Natural killer cell treated with Interleukin-12 subunit alpha and Interleukin-12 subunit beta and Interleukin-15 and Interleukin-18, amount 100 ng/mL, for 72 hours (primary cell): ENCODE measurements around the gene FBXW8. TPM values are rescaled to one million over a fixed set of nuclear protein-coding genes. Genes with fewer than 3 reads are reported as not detected.

Experiments
- ATAC-seq, 2 donors: fragments of 150-1000 bp; cut with Tn5 transposase in 1 of 2; sonication (Bioruptor Pico), chemical (Tn5 transposase) in 1 of 2; 2 replicates each; pipeline ENCODE4 v1.10.0; 2021
- DNase-seq: peaks from one replicate; pipeline ENCODE4 v3.0.0; 2022; ENCODE audit warnings: low spot score
- H3K27ac Mint-ChIP-seq, 2 donors: 1 replicate in 1 of 2; 2 replicates in 1 of 2; pipeline ENCODE4 v1.8.0; 2022; ENCODE audit warnings: mixed read lengths in 2 of 2, mild to moderate bottlenecking in 1 of 2, moderate library complexity in 1 of 2
- H3K27me3 Mint-ChIP-seq, 2 donors: 1 replicate in 1 of 2; 2 replicates in 1 of 2; pipeline ENCODE4 v1.8.0; 2022; ENCODE audit warnings: mixed read lengths in 2 of 2
- H3K36me3 Mint-ChIP-seq: one replicate; pipeline ENCODE4 v1.8.0; 2022; ENCODE audit warnings: mixed read lengths
- H3K4me1 Mint-ChIP-seq, 2 donors: 1 replicate in 1 of 2; 2 replicates in 1 of 2; pipeline ENCODE4 v1.8.0; 2022; ENCODE audit warnings: low read depth in 2 of 2, mixed read lengths in 2 of 2, mild to moderate bottlenecking in 1 of 2
- H3K4me3 Mint-ChIP-seq: one replicate; pipeline ENCODE4 v1.8.0; 2022; ENCODE audit warnings: mixed read lengths
- H3K9me3 Mint-ChIP-seq: 2 replicates; pipeline ENCODE4 v1.8.0; 2022; ENCODE audit warnings: mixed read lengths
- total RNA-seq, 2 donors: library from RNA; stranded (reverse); gene quantifications; one replicate each; pipeline ENCODE4 v1.2.3, GENCODE V29; 2022

The FBXW8 gene
- total RNA-seq, 2 donors from 2014 or later = 9.6 to 11.5 TPM

GRCh38 chr12:116896411-116896924 is 14.3 kb upstream of the FBXW8 start:
- H3K36me3 Mint-ChIP-seq = no peaks in the 10 kb centered on the region
- no peak overlapping the region for H3K4me3 Mint-ChIP-seq
- H3K27me3 Mint-ChIP-seq = peaks cover 28 to 38% of the 10 kb centered on the region in 2 donors
- no peak overlapping the region for H3K27ac Mint-ChIP-seq
- no peaks in the 10 kb centered on the region for H3K9me3 Mint-ChIP-seq
- ATAC-seq (no peak), DNase-seq (no peak)
- no peaks in the 10 kb centered on the region for H3K4me1 Mint-ChIP-seq

GRCh38 chr12:116897476-116897875 is 13.3 kb upstream of the FBXW8 start:
- ATAC-seq = no peak
- peaks cover 35 to 48% of the 10 kb centered on the region in 2 donors for H3K27me3 Mint-ChIP-seq

GRCh38 chr12:116898669-116899068 is 12.1 kb upstream of the FBXW8 start:
- Mint-ChIP-seq H3K27ac (no peak overlapping the region), H3K27me3 (peaks cover 35 to 56% of the 10 kb centered on the region in 2 donors), H3K36me3 (no peaks in the 10 kb centered on the region), H3K9me3 (no peaks in the 10 kb centered on the region), H3K4me3 (no peak overlapping the region), H3K4me1 (no peaks in the 10 kb centered on the region)
- ATAC-seq = no peak
- no peak for DNase-seq

More at GRCh38 chr12:116897476-116897875, 13.3 kb upstream of the FBXW8 start:
- Mint-ChIP-seq H3K9me3 (no peaks in the 10 kb centered on the region), H3K27ac (no peak overlapping the region), H3K4me3 (no peak overlapping the region), H3K4me1 (no peaks in the 10 kb centered on the region), H3K36me3 (no peaks in the 10 kb centered on the region)
- DNase-seq = no peak

- Mint-ChIP-seq H3K4me3 (no peak overlapping the region), H3K36me3 (no peaks in the 10 kb centered on the region), H3K9me3 (no peaks in the 10 kb centered on the region), H3K27ac (no peak overlapping the region), H3K4me1 (no peaks in the 10 kb centered on the region), H3K27me3 (peaks cover 36 to 49% of the 10 kb centered on the region in 2 donors)
- no peak for ATAC-seq
- no peak for DNase-seq
Observed at GRCh38 chr12:116901612-116902011, 9.1 kb upstream of the FBXW8 start.

GRCh38 chr12:116903818-116904217 is 6.9 kb upstream of the FBXW8 start:
- Mint-ChIP-seq H3K9me3 (no peaks in the 10 kb centered on the region), H3K4me3 (no peak overlapping the region), H3K27ac (no peak overlapping the region), H3K27me3 (peaks cover 28 to 44% of the 10 kb centered on the region in 2 donors), H3K4me1 (no peaks in the 10 kb centered on the region), H3K36me3 (no peaks in the 10 kb centered on the region)
- ATAC-seq (no peak), DNase-seq (no peak)

- H3K9me3 Mint-ChIP-seq = no peaks in the 10 kb centered on the region
- no peak overlapping the region for H3K4me3 Mint-ChIP-seq
- H3K36me3 Mint-ChIP-seq = no peaks in the 10 kb centered on the region
- no peak for ATAC-seq
- peaks cover 4 to 6% of the 10 kb centered on the region in 2 donors for H3K4me1 Mint-ChIP-seq
- no peak for DNase-seq
- peaks cover 16 to 25% of the 10 kb centered on the region in 2 donors for H3K27me3 Mint-ChIP-seq
- H3K27ac Mint-ChIP-seq = no peak overlapping the region
Observed at GRCh38 chr12:116906285-116906684, 4.5 kb upstream of the FBXW8 start.

- Mint-ChIP-seq H3K4me3 (peak overlapping the region; percentile 86), H3K27ac (peak overlapping the region; percentile 42 to 57), H3K4me1 (peaks cover 12 to 17% of the 10 kb centered on the region in 2 donors), H3K9me3 (no peaks in the 10 kb centered on the region), H3K36me3 (no peaks in the 10 kb centered on the region), H3K27me3 (no peaks in the 10 kb centered on the region)
- ATAC-seq = no peak
- no peak for DNase-seq
Observed at GRCh38 chr12:116910280-116910644, 488 bp upstream of the FBXW8 start.

GRCh38 chr12:116915326-116915725 is 4.6 kb downstream of the FBXW8 start:
- ATAC-seq (no peak), DNase-seq (no peak)
- Mint-ChIP-seq H3K9me3 (no peaks in the 10 kb centered on the region), H3K27ac (no peak overlapping the region), H3K36me3 (no peaks in the 10 kb centered on the region), H3K27me3 (no peaks in the 10 kb centered on the region), H3K4me3 (no peak overlapping the region), H3K4me1 (peaks cover 35 to 48% of the 10 kb centered on the region in 2 donors)

- H3K9me3 Mint-ChIP-seq = no peaks in the 10 kb centered on the region
- no peaks in the 10 kb centered on the region for H3K36me3 Mint-ChIP-seq
- H3K4me1 Mint-ChIP-seq = peaks cover 38 to 52% of the 10 kb centered on the region in 2 donors
- peak overlapping the region; percentile 20 to 89 for H3K27ac Mint-ChIP-seq
- no peaks in the 10 kb centered on the region for H3K27me3 Mint-ChIP-seq
- ATAC-seq = no peak
- no peak overlapping the region for H3K4me3 Mint-ChIP-seq
- no peak for DNase-seq
Observed at GRCh38 chr12:116916122-116916521, 5.4 kb downstream of the FBXW8 start.

GRCh38 chr12:116916714-116917114 is 6.0 kb downstream of the FBXW8 start:
- H3K36me3 Mint-ChIP-seq = no peaks in the 10 kb centered on the region
- ATAC-seq = peak; percentile 96 to 97
- peak overlapping the region; percentile 68 to 89 for H3K27ac Mint-ChIP-seq
- no peaks in the 10 kb centered on the region for H3K27me3 Mint-ChIP-seq
- H3K4me3 Mint-ChIP-seq = peak overlapping the region; percentile 70
- peak; percentile 87 for DNase-seq
- peaks cover 36 to 54% of the 10 kb centered on the region in 2 donors for H3K4me1 Mint-ChIP-seq
- no peaks in the 10 kb centered on the region for H3K9me3 Mint-ChIP-seq

GRCh38 chr12:116918464-116918863 is 7.7 kb downstream of the FBXW8 start:
- no peak for DNase-seq
- no peak for ATAC-seq
- Mint-ChIP-seq H3K9me3 (no peaks in the 10 kb centered on the region), H3K27me3 (no peaks in the 10 kb centered on the region), H3K4me3 (no peak overlapping the region), H3K4me1 (peaks cover 41 to 65% of the 10 kb centered on the region in 2 donors), H3K27ac (no peak overlapping the region), H3K36me3 (no peaks in the 10 kb centered on the region)

- H3K27ac Mint-ChIP-seq = no peak overlapping the region
Observed at GRCh38 chr12:116919247-116919661, 8.5 kb downstream of the FBXW8 start.

GRCh38 chr12:116919706-116920485 is 9.1 kb downstream of the FBXW8 start:
- Mint-ChIP-seq H3K9me3 (no peaks in the 10 kb centered on the region), H3K27me3 (no peaks in the 10 kb centered on the region), H3K4me3 (no peak overlapping the region), H3K36me3 (no peaks in the 10 kb centered on the region), H3K27ac (peak overlapping the region in 1 of 2 donors; percentile 19), H3K4me1 (peaks cover 50 to 74% of the 10 kb centered on the region in 2 donors)
- DNase-seq (no peak), ATAC-seq (no peak)

More at GRCh38 chr12:116919247-116919661, 8.5 kb downstream of the FBXW8 start:
- ATAC-seq (no peak), DNase-seq (no peak)
- Mint-ChIP-seq H3K27me3 (no peaks in the 10 kb centered on the region), H3K4me1 (peaks cover 44 to 69% of the 10 kb centered on the region in 2 donors), H3K9me3 (no peaks in the 10 kb centered on the region), H3K4me3 (no peak overlapping the region), H3K36me3 (no peaks in the 10 kb centered on the region)

GRCh38 chr12:116920939-116921338 is 10.2 kb downstream of the FBXW8 start:
- ATAC-seq = no peak
- Mint-ChIP-seq H3K4me3 (no peak overlapping the region), H3K36me3 (no peaks in the 10 kb centered on the region), H3K9me3 (no peaks in the 10 kb centered on the region), H3K27me3 (no peaks in the 10 kb centered on the region), H3K4me1 (peaks cover 54 to 73% of the 10 kb centered on the region in 2 donors), H3K27ac (peak overlapping the region in 1 of 2 donors; percentile 18)
- no peak for DNase-seq
